WTC11 (cell line): Measurements from ENCODE around the gene GCC2. TPM values are rescaled to one million over a fixed set of nuclear protein-coding genes. Genes with fewer than 3 reads are reported as not detected.

Experiments used
- ATAC-seq: fragments of 200-7000 bp; cut with Tn5 transposase; 2 replicates; pipeline ENCODE4 v1.10.0; 2021; ENCODE audit warnings: mild to moderate bottlenecking, moderate library complexity
- CTCF ChIA-PET: fragments of 300-600 bp; sonication (Branson Sonifier 250); formaldehyde crosslinking; loops from one replicate; lab custom pipeline; 2021; ENCODE audit warnings: antibody characterized with exemption; lab: Charles Lee
- POLR2A ChIA-PET: fragments of 350-600 bp; sonication (Branson Sonifier 250); formaldehyde crosslinking; loops from one replicate; lab custom pipeline; 2021; ENCODE audit warnings: antibody characterized with exemption; lab: Charles Lee
- DNase-seq: peaks from one replicate; pipeline ENCODE4 v3.0.0; 2021; ENCODE audit warnings: low spot score
- H3K27ac Mint-ChIP-seq: 2 replicates; pipeline ENCODE4 v1.8.0; 2021; ENCODE audit warnings: mixed read lengths
- H3K27me3 Mint-ChIP-seq: 2 replicates; pipeline ENCODE4 v1.8.0; 2021; ENCODE audit warnings: low read depth, mild to moderate bottlenecking, moderate library complexity, mixed read lengths
- H3K36me3 Mint-ChIP-seq: 2 replicates; pipeline ENCODE4 v1.8.0; 2021; ENCODE audit warnings: mixed read lengths
- H3K4me1 Mint-ChIP-seq: 2 replicates; pipeline ENCODE4 v1.8.0; 2022; ENCODE audit warnings: mixed read lengths
- H3K4me3 Mint-ChIP-seq: 2 replicates; pipeline ENCODE4 v1.8.0; 2021; ENCODE audit warnings: mild to moderate bottlenecking, moderate library complexity, mixed read lengths
- H3K9me3 Mint-ChIP-seq: 2 replicates; pipeline ENCODE4 v1.8.0; 2021; ENCODE audit warnings: mixed read lengths
- ATF1 ChIP-seq: sonication (generic); formaldehyde crosslinking; IDR thresholded peaks from 2 replicates; pipeline ENCODE4 v1.8.1; 2023; ENCODE audit warnings: mild to moderate bottlenecking, moderate library complexity, missing genetic modification reagents
- ATF3 ChIP-seq: sonication (generic); formaldehyde crosslinking; conservative IDR thresholded peaks from 2 replicates; pipeline ENCODE4 v1.8.1; 2022; ENCODE audit warnings: mild to moderate bottlenecking, missing genetic modification reagents
- CDX4 ChIP-seq: fragments of 250-450 bp; sonication (Bioruptor Pico); IDR thresholded peaks from 2 replicates; pipeline ENCODE4 v1.9.0; 2021; ENCODE audit warnings: moderate library complexity, mild to moderate bottlenecking, inconsistent platforms, borderline replicate concordance
- CREM ChIP-seq: sonication (generic); formaldehyde crosslinking; IDR thresholded peaks from 2 replicates; pipeline ENCODE4 v1.8.1; 2022; ENCODE audit warnings: mild to moderate bottlenecking, missing genetic modification reagents, moderate library complexity
- E2F1 ChIP-seq: sonication (generic); formaldehyde crosslinking; IDR thresholded peaks from 2 replicates; pipeline ENCODE4 v1.8.0; 2022; ENCODE audit warnings: mild to moderate bottlenecking, missing genetic modification reagents
- E2F4 ChIP-seq: sonication (generic); formaldehyde crosslinking; IDR thresholded peaks from 2 replicates; pipeline ENCODE4 v1.8.1; 2022; ENCODE audit warnings: low read depth, mild to moderate bottlenecking, moderate library complexity, missing genetic modification reagents, borderline replicate concordance
- ELF4 ChIP-seq: sonication (generic); formaldehyde crosslinking; IDR thresholded peaks from 2 replicates; pipeline ENCODE4 v1.8.1; 2022; ENCODE audit warnings: low read depth, mild to moderate bottlenecking, moderate library complexity, missing genetic modification reagents
- JUN ChIP-seq: sonication (generic); formaldehyde crosslinking; IDR thresholded peaks from 2 replicates; pipeline ENCODE4 v1.8.0; 2023; ENCODE audit warnings: mild to moderate bottlenecking, missing genetic modification reagents
- MAX ChIP-seq: sonication (generic); formaldehyde crosslinking; IDR thresholded peaks from 2 replicates; pipeline ENCODE4 v1.8.0; 2022; ENCODE audit warnings: mild to moderate bottlenecking, missing genetic modification reagents
- NR3C1 ChIP-seq: sonication (generic); formaldehyde crosslinking; conservative IDR thresholded peaks from 2 replicates; pipeline ENCODE4 v1.8.1; 2023; ENCODE audit warnings: low read depth, mild to moderate bottlenecking, missing genetic modification reagents
- PRDM15 ChIP-seq: sonication (generic); formaldehyde crosslinking; IDR thresholded peaks from 2 replicates; pipeline ENCODE4 v1.8.0; 2022; ENCODE audit warnings: missing genetic modification reagents
- RORB ChIP-seq: fragments of 250-450 bp; sonication (Bioruptor Pico); IDR thresholded peaks from 2 replicates; pipeline ENCODE4 v1.9.0; 2021; ENCODE audit warnings: mild to moderate bottlenecking
- SOX15 ChIP-seq: fragments of 250-450 bp; sonication (Bioruptor Pico); IDR thresholded peaks from 2 replicates; pipeline ENCODE4 v1.9.0; 2021; ENCODE audit warnings: mild to moderate bottlenecking
- TCF7 ChIP-seq: sonication (generic); formaldehyde crosslinking; IDR thresholded peaks from 2 replicates; pipeline ENCODE4 v1.8.0; 2022; ENCODE audit warnings: mild to moderate bottlenecking, low read depth, missing genetic modification reagents, moderate library complexity
- TP53 ChIP-seq: sonication (generic); formaldehyde crosslinking; IDR thresholded peaks from 2 replicates; pipeline ENCODE4 v1.8.1; 2023; ENCODE audit warnings: mild to moderate bottlenecking, missing genetic modification reagents
- ZNF263 ChIP-seq: sonication (generic); formaldehyde crosslinking; IDR thresholded peaks from 2 replicates; pipeline ENCODE4 v1.8.1; 2022; ENCODE audit warnings: low read depth, mild to moderate bottlenecking, moderate library complexity, missing genetic modification reagents
- ZNF317 ChIP-seq: sonication (generic); formaldehyde crosslinking; IDR thresholded peaks from 2 replicates; pipeline ENCODE4 v1.8.1; 2023; ENCODE audit warnings: low read depth, mild to moderate bottlenecking, moderate library complexity, missing genetic modification reagents, borderline replicate concordance
- ZNF423 ChIP-seq: fragments of 250-450 bp; sonication (Bioruptor Pico); IDR thresholded peaks from 2 replicates; pipeline ENCODE4 v2.1.2; 2022; ENCODE audit warnings: mild to moderate bottlenecking, moderate library complexity
- ZNF671 ChIP-seq: fragments of 250-450 bp; sonication (Bioruptor Pico); IDR thresholded peaks from 2 replicates; pipeline ENCODE4 v1.8.0; 2021; ENCODE audit warnings: mild to moderate bottlenecking
- total RNA-seq: library from RNA; stranded (reverse); gene quantifications from 3 replicates; pipeline ENCODE4 v1.2.3, GENCODE V29; 2021
- TF ChIP-seq, protein P1 (sequence below): sonication (generic); formaldehyde crosslinking; IDR thresholded peaks from 2 replicates; pipeline ENCODE4 v1.8.1; 2023; ENCODE audit warnings: mild to moderate bottlenecking, missing genetic modification reagents
- TF ChIP-seq, protein P2 (sequence below): fragments of 250-450 bp; sonication (Bioruptor Pico); IDR thresholded peaks from 2 replicates; pipeline ENCODE4 v1.9.0; 2021; ENCODE audit warnings: mild to moderate bottlenecking, borderline replicate concordance

GCC2 gene
- total RNA-seq, 1 experiment from 2014 or later, result 66.5 TPM

- H3K4me1 Mint-ChIP-seq, result peaks cover 24% of the 10 kb centered on the region
- no peak overlapping the region for H3K27ac Mint-ChIP-seq
- CTCF ChIA-PET, result no interaction called here
- DNase-seq, result no peak
- TF ChIP-seq RORB (CRISPR knock-in tag), result no peak
- no peak for TF ChIP-seq E2F1
- TF ChIP-seq TCF7 (CRISPR knock-in tag), result no peak
- no peak for TF ChIP-seq ZNF317 (CRISPR knock-in tag)
- TF ChIP-seq ATF3 (CRISPR knock-in tag), result no peak
- TF ChIP-seq, protein P1, sequence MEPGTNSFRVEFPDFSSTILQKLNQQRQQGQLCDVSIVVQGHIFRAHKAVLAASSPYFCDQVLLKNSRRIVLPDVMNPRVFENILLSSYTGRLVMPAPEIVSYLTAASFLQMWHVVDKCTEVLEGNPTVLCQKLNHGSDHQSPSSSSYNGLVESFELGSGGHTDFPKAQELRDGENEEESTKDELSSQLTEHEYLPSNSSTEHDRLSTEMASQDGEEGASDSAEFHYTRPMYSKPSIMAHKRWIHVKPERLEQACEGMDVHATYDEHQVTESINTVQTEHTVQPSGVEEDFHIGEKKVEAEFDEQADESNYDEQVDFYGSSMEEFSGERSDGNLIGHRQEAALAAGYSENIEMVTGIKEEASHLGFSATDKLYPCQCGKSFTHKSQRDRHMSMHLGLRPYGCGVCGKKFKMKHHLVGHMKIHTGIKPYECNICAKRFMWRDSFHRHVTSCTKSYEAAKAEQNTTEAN, result no peak
- TF ChIP-seq ZNF263 (CRISPR knock-in tag), result no peak
- no peak for TF ChIP-seq MAX (CRISPR knock-in tag)
- TF ChIP-seq, protein P2, sequence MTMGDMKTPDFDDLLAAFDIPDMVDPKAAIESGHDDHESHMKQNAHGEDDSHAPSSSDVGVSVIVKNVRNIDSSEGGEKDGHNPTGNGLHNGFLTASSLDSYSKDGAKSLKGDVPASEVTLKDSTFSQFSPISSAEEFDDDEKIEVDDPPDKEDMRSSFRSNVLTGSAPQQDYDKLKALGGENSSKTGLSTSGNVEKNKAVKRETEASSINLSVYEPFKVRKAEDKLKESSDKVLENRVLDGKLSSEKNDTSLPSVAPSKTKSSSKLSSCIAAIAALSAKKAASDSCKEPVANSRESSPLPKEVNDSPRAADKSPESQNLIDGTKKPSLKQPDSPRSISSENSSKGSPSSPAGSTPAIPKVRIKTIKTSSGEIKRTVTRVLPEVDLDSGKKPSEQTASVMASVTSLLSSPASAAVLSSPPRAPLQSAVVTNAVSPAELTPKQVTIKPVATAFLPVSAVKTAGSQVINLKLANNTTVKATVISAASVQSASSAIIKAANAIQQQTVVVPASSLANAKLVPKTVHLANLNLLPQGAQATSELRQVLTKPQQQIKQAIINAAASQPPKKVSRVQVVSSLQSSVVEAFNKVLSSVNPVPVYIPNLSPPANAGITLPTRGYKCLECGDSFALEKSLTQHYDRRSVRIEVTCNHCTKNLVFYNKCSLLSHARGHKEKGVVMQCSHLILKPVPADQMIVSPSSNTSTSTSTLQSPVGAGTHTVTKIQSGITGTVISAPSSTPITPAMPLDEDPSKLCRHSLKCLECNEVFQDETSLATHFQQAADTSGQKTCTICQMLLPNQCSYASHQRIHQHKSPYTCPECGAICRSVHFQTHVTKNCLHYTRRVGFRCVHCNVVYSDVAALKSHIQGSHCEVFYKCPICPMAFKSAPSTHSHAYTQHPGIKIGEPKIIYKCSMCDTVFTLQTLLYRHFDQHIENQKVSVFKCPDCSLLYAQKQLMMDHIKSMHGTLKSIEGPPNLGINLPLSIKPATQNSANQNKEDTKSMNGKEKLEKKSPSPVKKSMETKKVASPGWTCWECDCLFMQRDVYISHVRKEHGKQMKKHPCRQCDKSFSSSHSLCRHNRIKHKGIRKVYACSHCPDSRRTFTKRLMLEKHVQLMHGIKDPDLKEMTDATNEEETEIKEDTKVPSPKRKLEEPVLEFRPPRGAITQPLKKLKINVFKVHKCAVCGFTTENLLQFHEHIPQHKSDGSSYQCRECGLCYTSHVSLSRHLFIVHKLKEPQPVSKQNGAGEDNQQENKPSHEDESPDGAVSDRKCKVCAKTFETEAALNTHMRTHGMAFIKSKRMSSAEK (CRISPR knock-in tag), result no peak
- no peak for TF ChIP-seq ZNF671 (CRISPR knock-in tag)
- no peak for TF ChIP-seq SOX15 (CRISPR knock-in tag)
- no peak for TF ChIP-seq JUN (CRISPR knock-in tag)
- no peak for TF ChIP-seq ATF1 (CRISPR knock-in tag)
- no peak for TF ChIP-seq ELF4 (CRISPR knock-in tag)
- TF ChIP-seq E2F4 (CRISPR knock-in tag), result no peak
- no peak for TF ChIP-seq ZNF423
- no peaks in the 10 kb centered on the region for H3K27me3 Mint-ChIP-seq
- no peak overlapping the region for H3K4me3 Mint-ChIP-seq
- H3K36me3 Mint-ChIP-seq, result peaks cover 19% of the 10 kb centered on the region
- peaks cover 17% of the 10 kb centered on the region for H3K9me3 Mint-ChIP-seq
- POLR2A ChIA-PET, result no interaction called here
- ATAC-seq, result no peak
These were observed 2.3 kb upstream of the GCC2 start for GRCh38 chr2:108446703-108447102.

- Mint-ChIP-seq H3K4me3 (peak overlapping the region; percentile 94), H3K27ac (peak overlapping the region; percentile 99), H3K36me3 (peaks cover 31% of the 10 kb centered on the region), H3K9me3 (peaks cover 14% of the 10 kb centered on the region), H3K27me3 (no peaks in the 10 kb centered on the region), H3K4me1 (peaks cover 24% of the 10 kb centered on the region)
- no peak for DNase-seq
- CTCF ChIA-PET, result interaction anchor here (1.2 to 1.7 kb wide), 2 partner anchors 188 to 511 kb away, joined by 3 to 4 read pairs; no protein-coding TSS in a partner anchor
- no peak for ATAC-seq
- POLR2A ChIA-PET, result interaction anchor here (0.7 to 1.3 kb wide), 4 partner anchors 45 to 126 kb away, joined by 3 to 4 read pairs (median 4); no protein-coding TSS in a partner anchor
- TF ChIP-seq TP53 (CRISPR knock-in tag), result no peak
- no peak for TF ChIP-seq CREM
- no peak for TF ChIP-seq CDX4 (CRISPR knock-in tag)
- TF ChIP-seq PRDM15 (CRISPR knock-in tag), result no peak
- no peak for TF ChIP-seq NR3C1
These were observed 894 bp upstream of the GCC2 start for GRCh38 chr2:108447947-108448677.
